GM21737 (cell line): ENCODE data around the gene LRRC47.
"Not testable (repeated sequence)": the region's sequence is repeated elsewhere in the genome, so short reads cannot be mapped to it uniquely, and the experiment has no call there.

Source experiments
- ATAC-seq: cut with Tn5 transposase; IDR thresholded peaks from one replicate; pipeline ENCODE4 v1.9.1; 2021; ENCODE audit warnings: mild to moderate bottlenecking, moderate library complexity; ENCODE audit not compliant: unreplicated experiment

LRRC47 gene

GRCh38 chr1:3816331-3817137, 20.2 kb upstream of the LRRC47 start:
- no peak for ATAC-seq

- no peak for ATAC-seq
These were observed 18.7 kb upstream of the LRRC47 start for GRCh38 chr1:3814771-3815561.

GRCh38 chr1:3814065-3814464, 17.8 kb upstream of the LRRC47 start:
- ATAC-seq: no peak

GRCh38 chr1:3811595-3811911, 15.3 kb upstream of the LRRC47 start:
- no peak for ATAC-seq

- ATAC-seq: not testable (repeated sequence)
These were observed 14.0 kb upstream of the LRRC47 start for GRCh38 chr1:3810149-3810761.

GRCh38 chr1:3809680-3810079, 13.4 kb upstream of the LRRC47 start:
- no peak for ATAC-seq

GRCh38 chr1:3807769-3808168, 11.5 kb upstream of the LRRC47 start:
- ATAC-seq: no peak

- ATAC-seq: no peak
These were observed 8.7 kb upstream of the LRRC47 start for GRCh38 chr1:3805038-3805437.

GRCh38 chr1:3804627-3804944, 8.3 kb upstream of the LRRC47 start:
- not testable (repeated sequence) for ATAC-seq

GRCh38 chr1:3803905-3804626, 7.8 kb upstream of the LRRC47 start:
- no peak for ATAC-seq

GRCh38 chr1:3800795-3801194, 4.5 kb upstream of the LRRC47 start:
- ATAC-seq: not testable (repeated sequence)

- no peak for ATAC-seq
These were observed 3.8 kb upstream of the LRRC47 start for GRCh38 chr1:3799976-3800685.

- peak; percentile 27 for ATAC-seq
These were observed 664 bp downstream of the LRRC47 start for GRCh38 chr1:3795453-3796214.

- ATAC-seq: no peak
These were observed 5.3 kb downstream of the LRRC47 start for GRCh38 chr1:3790952-3791351.

- ATAC-seq: no peak
These were observed 5.8 kb downstream of the LRRC47 start for GRCh38 chr1:3790500-3790923.

- ATAC-seq: no peak
These were observed 6.6 kb downstream of the LRRC47 start for GRCh38 chr1:3789421-3790300.

GRCh38 chr1:3788756-3789420, 7.4 kb downstream of the LRRC47 start:
- ATAC-seq: no peak
